K562 (cell line): ENCODE measurements around the gene SYT8. TPM values are rescaled to one million over a fixed set of nuclear protein-coding genes. Genes with fewer than 3 reads are reported as not detected.
A peak's percentile ranks its signal among the peaks of the same experiment; 100 is the strongest.

ENCODE experiments used
- ATAC-seq: fragments of 200-7000 bp; cut with Tn5 transposase; 3 replicates; pipeline ENCODE4 v1.9.1; 2020; ENCODE audit warnings: moderate library complexity
- BruUV-seq: library from RNA; stranded (reverse); fragments of 400-500 nt; replicated peaks from 2 replicates; lab custom pipeline; 2021; lab: Mats Ljungman, UMichigan
- CTCF ChIA-PET: fragments of 300-600 bp; formaldehyde crosslinking; extraction: SDS; loops from one replicate; lab custom pipeline; 2021; ENCODE audit warnings: low intra/inter-chr PET ratio; lab: Yijun Ruan, JAX
- POLR2A ChIA-PET: fragments of 300-600, 350-650 bp; sonication (Branson Sonifier 250); formaldehyde crosslinking; extraction: SDS; loops from one replicate; lab custom pipeline; 2021; ENCODE audit warnings: antibody characterized with exemption, inconsistent platforms; lab: Yijun Ruan, JAX
- DNase-seq, 4 experiments: peaks; one replicate each; pipeline versions ENCODE4 v3.0.0 to v3.0.0-alpha.2; 2011 to 2018; ENCODE audit warnings: low spot score in 3 of 4, mixed read lengths in 3 of 4; ENCODE audit errors: extremely low read depth in 1 of 4
- FAIRE-seq: peaks from 2 replicates; lab custom pipeline; 2011; peaks lifted over from hg19 to GRCh38; lab: Jason Lieb, UNC
- H2AFZ ChIP-seq: 2 replicates; pipeline ENCODE4 v1.6.0; 2011; ENCODE audit warnings: low read depth, low read length, control low read depth, inconsistent platforms
- H3K27ac ChIP-seq: fragments of 200-600 bp; 3 replicates; pipeline ENCODE4 v1.8.0; 2011; ENCODE audit warnings: low read depth, mild to moderate bottlenecking, control low read depth, inconsistent platforms, low read length, moderate library complexity, mixed read lengths; ENCODE audit errors: extremely low read depth
- H3K27me3 ChIP-seq, 2 experiments: fragments of 300-600 bp in 1 of 2; 2 replicates in 1 of 2; 3 replicates in 1 of 2; pipeline versions ENCODE4 v1.6.0 to v1.8.0; 2011; ENCODE audit warnings: inconsistent platforms in 2 of 2, low read length in 2 of 2, mild to moderate bottlenecking in 1 of 2, mixed read lengths in 1 of 2, moderate library complexity in 1 of 2; ENCODE audit not compliant: control insufficient read depth in 2 of 2, insufficient read depth in 2 of 2
- H3K36me3 ChIP-seq: fragments of 300-600 bp; 3 replicates; pipeline ENCODE4 v1.8.0; 2011; ENCODE audit warnings: mild to moderate bottlenecking, low read length, inconsistent platforms; ENCODE audit not compliant: control insufficient read depth, insufficient read depth
- H3K4me1 ChIP-seq, 2 experiments: fragments of 200-600 bp in 1 of 2; replicated peaks in 1 of 2; 2 replicates in 1 of 2; 3 replicates in 1 of 2; pipeline versions ENCODE4 v1.5.1 to v1.8.0; 2011; ENCODE audit warnings: inconsistent platforms in 2 of 2, low read length in 2 of 2, mild to moderate bottlenecking in 1 of 2, mixed read lengths in 1 of 2, moderate library complexity in 1 of 2; ENCODE audit not compliant: control insufficient read depth in 2 of 2, insufficient read depth in 2 of 2
- H3K4me2 ChIP-seq: 2 replicates; pipeline ENCODE4 v1.6.1; 2011; ENCODE audit warnings: low read length, control low read depth, inconsistent platforms, mixed read lengths; ENCODE audit not compliant: insufficient read depth
- H3K4me3 ChIP-seq: fragments of 200-600 bp; sonication (generic), shearing (Covaris generic); 2 replicates; pipeline ENCODE4 v1.5.1; 2016; ENCODE audit warnings: control low read depth, inconsistent platforms
- H3K79me2 ChIP-seq: fragments of 200-600 bp; 3 replicates; pipeline ENCODE4 v1.8.0; 2011; ENCODE audit warnings: low read length, inconsistent platforms; ENCODE audit not compliant: control insufficient read depth, insufficient read depth
- H3K9ac ChIP-seq, 2 experiments: 2 replicates each; pipeline versions ENCODE4 v1.6.0 to v1.6.1; 2011; ENCODE audit warnings: low read depth in 2 of 2, low read length in 2 of 2, control low read depth in 1 of 2, inconsistent platforms in 1 of 2, mild to moderate bottlenecking in 1 of 2, mixed read lengths in 1 of 2; ENCODE audit not compliant: insufficient read depth in 1 of 2
- H3K9me1 ChIP-seq: one replicate; pipeline ENCODE4 v1.6.0; 2011; ENCODE audit warnings: inconsistent platforms, mild to moderate bottlenecking, low read length, moderate library complexity; ENCODE audit not compliant: control insufficient read depth, insufficient read depth
- H3K9me3 ChIP-seq: replicated peaks from 2 replicates; pipeline ENCODE4 v1.5.1; 2011; ENCODE audit warnings: low read depth, low read length, inconsistent platforms; ENCODE audit not compliant: control insufficient read depth, insufficient read depth
- H4K20me1 ChIP-seq: replicated peaks from 2 replicates; pipeline ENCODE4 v1.6.1; 2011; ENCODE audit warnings: low read length, inconsistent platforms, mixed read lengths; ENCODE audit not compliant: control insufficient read depth, insufficient read depth
- CHD1 ChIP-seq: fragments of 200-600 bp; sonication (generic); IDR thresholded peaks from one replicate; pipeline ENCODE4 v1.6.1; 2012; ENCODE audit warnings: mild to moderate bottlenecking, moderate library complexity, low read length, inconsistent platforms
- MAFK ChIP-seq: IDR thresholded peaks from 2 replicates; pipeline ENCODE4 v1.6.1; 2011; ENCODE audit warnings: low read length, improper control_type of control experiment
- MBD1 ChIP-seq: fragments of 250-450 bp; sonication (Bioruptor Pico); IDR thresholded peaks from 2 replicates; pipeline ENCODE4 v1.8.0; 2022; ENCODE audit warnings: inconsistent platforms
- RBM14 ChIP-seq: fragments of 200-400 bp; formaldehyde crosslinking; IDR thresholded peaks from 2 replicates; pipeline ENCODE4 v1.6.1; 2018; ENCODE audit warnings: low read depth, mild to moderate bottlenecking, low read length, moderate library complexity, borderline replicate concordance; ENCODE audit not compliant: insufficient read depth
- TRIM24 ChIP-seq, 2 experiments: fragments of 450-650 bp; IDR thresholded peaks; 2 replicates each; pipeline ENCODE4 v1.6.1; 2016
- WGBS: fragments of 100-300 bp; shearing (Covaris generic); methylation state at CpG from one replicate; pipeline ENCODE4 v1.1.6; 2016; ENCODE audit warnings: low coverage, mixed read lengths; ENCODE audit not compliant: insufficient coverage; ENCODE audit errors: missing lambda C conversion rate; 5-methylcytosine and 5-hydroxymethylcytosine counted together
- in situ Hi-C: fragments of 300-500 bp; cut with MboI; formaldehyde crosslinking; loops from 4 replicates; pipeline ENCODE4 v1.15.0; 2018; ENCODE audit warnings: inconsistent platforms, mixed read lengths
- intact Hi-C: fragments of 100-400 bp; cut with micrococcal nuclease; formaldehyde crosslinking; loops from 2 replicates; pipeline ENCODE4 v1.14.2; 2022
- polyA plus RNA-seq, 8 experiments: library from polyadenylated mRNA; depleted of rRNA in 4 of 8; stranded (reverse) in 5 of 8; unstranded in 3 of 8; fragments of >200 nt; fragmentation: Nextera tagmentation in 2 of 8; fragmentation: Illumina TruSeq in 1 of 8; extraction: Ambion mirVana in 2 of 8; extraction: Trizol in 1 of 8; gene quantifications; 2 replicates each; pipeline versions ENCODE4 v1.2.1 to v1.2.3, GENCODE V29; 2011 to 2014; ENCODE audit warnings: inconsistent platforms in 1 of 8, missing spikeins in 1 of 8
- total RNA-seq, 7 experiments: library from RNA; depleted of rRNA in 6 of 7; stranded (reverse); fragments of >200 nt in 6 of 7; fragmentation: Illumina TruSeq in 2 of 7; extraction: Trizol in 2 of 7; gene quantifications; 2 replicates each; pipeline versions ENCODE4 v1.2.1 to v1.2.3, GENCODE V29; 2011 to 2021; ENCODE audit warnings: low replicate concordance in 1 of 7
- TF ChIP-seq, protein P1 (sequence below): sonication (generic); formaldehyde crosslinking; IDR thresholded peaks from 2 replicates; pipeline ENCODE4 v1.8.0; 2022; ENCODE audit warnings: missing genetic modification reagents, mild to moderate bottlenecking, borderline replicate concordance

The SYT8 gene
- total and polyA plus RNA-seq, 9 of the 15 experiments (the other 6 are each of a cell fraction or from before 2014, with no cell fraction given): not detected

GRCh38 chr11:1843098-1843473 is 8.3 kb downstream of the SYT8 start:
- intact Hi-C loops: no loop called here
- CTCF ChIA-PET: interaction anchor here (0.6 kb wide), 1 partner anchor 150 kb away, joined by 3 read pairs; no protein-coding TSS in a partner anchor

More at GRCh38 chr11:1843098-1843473, 8.3 kb downstream of the SYT8 start:
- H3K36me3 ChIP-seq: no peaks in the 10 kb centered on the region
- no peaks in the 10 kb centered on the region for H3K9me3 ChIP-seq
- FAIRE-seq (no peak), ATAC-seq (no peak), DNase-seq (no peak)
- peaks cover 0 to 46% of the 10 kb centered on the region in 2 experiments; a peak in 3 of 5 replicates for H3K27me3 ChIP-seq
- 25% methylated on average over 10 of the region's 11 CpGs for WGBS
- H3K79me2 ChIP-seq: no peaks in the 10 kb centered on the region
- POLR2A ChIA-PET: no interaction called here
- H4K20me1 ChIP-seq: no peaks in the 10 kb centered on the region; the same call in 1 of the 2 replicates
- no peak overlapping the region for H3K4me2 ChIP-seq
- no peak overlapping the region for H3K27ac ChIP-seq
- H3K4me1 ChIP-seq: peaks cover 9 to 69% of the 10 kb centered on the region in 2 experiments; a peak in 4 of 5 replicates
- H2AFZ ChIP-seq: no peak overlapping the region
- no TSS peak for BruUV-seq
- no peak overlapping the region for H3K4me3 ChIP-seq
- TF ChIP-seq MAFK (no peak), RBM14 (no peak), CHD1 (no peak), TRIM24 (IDR thresholded peaks at IDR 0.05) (no peak), MBD1 (CRISPR knock-in tag) (no peak)
- TF ChIP-seq, protein P1, sequence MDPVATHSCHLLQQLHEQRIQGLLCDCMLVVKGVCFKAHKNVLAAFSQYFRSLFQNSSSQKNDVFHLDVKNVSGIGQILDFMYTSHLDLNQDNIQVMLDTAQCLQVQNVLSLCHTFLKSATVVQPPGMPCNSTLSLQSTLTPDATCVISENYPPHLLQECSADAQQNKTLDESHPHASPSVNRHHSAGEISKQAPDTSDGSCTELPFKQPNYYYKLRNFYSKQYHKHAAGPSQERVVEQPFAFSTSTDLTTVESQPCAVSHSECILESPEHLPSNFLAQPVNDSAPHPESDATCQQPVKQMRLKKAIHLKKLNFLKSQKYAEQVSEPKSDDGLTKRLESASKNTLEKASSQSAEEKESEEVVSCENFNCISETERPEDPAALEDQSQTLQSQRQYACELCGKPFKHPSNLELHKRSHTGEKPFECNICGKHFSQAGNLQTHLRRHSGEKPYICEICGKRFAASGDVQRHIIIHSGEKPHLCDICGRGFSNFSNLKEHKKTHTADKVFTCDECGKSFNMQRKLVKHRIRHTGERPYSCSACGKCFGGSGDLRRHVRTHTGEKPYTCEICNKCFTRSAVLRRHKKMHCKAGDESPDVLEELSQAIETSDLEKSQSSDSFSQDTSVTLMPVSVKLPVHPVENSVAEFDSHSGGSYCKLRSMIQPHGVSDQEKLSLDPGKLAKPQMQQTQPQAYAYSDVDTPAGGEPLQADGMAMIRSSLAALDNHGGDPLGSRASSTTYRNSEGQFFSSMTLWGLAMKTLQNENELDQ (CRISPR knock-in tag): no peak
- H3K9ac ChIP-seq: peak overlapping the region in 1 of 2 experiments; percentile 35; a peak in 1 of 4 replicates
- no peaks in the 10 kb centered on the region for H3K9me1 ChIP-seq
- in situ Hi-C loops: no loop called here
